HepG2 (cell line): Measurements from ENCODE around the gene ZMYND8. TPM values are rescaled to one million over a fixed set of nuclear protein-coding genes. Genes with fewer than 3 reads are reported as not detected.

Source experiments
- BHLHE40 ChIP-seq: IDR thresholded peaks from 2 replicates; pipeline ENCODE4 v1.6.1; 2011; ENCODE audit warnings: low read length, improper control_type of control experiment
- CC2D1A ChIP-seq: sonication (generic); formaldehyde crosslinking; IDR thresholded peaks from 2 replicates; pipeline ENCODE4 v1.8.1; 2023; ENCODE audit warnings: mild to moderate bottlenecking, missing genetic modification reagents
- GFI1 ChIP-seq: sonication (generic); formaldehyde crosslinking; IDR thresholded peaks from 2 replicates; pipeline ENCODE4 v1.5.0; 2020; ENCODE audit warnings: missing genetic modification reagents, mild to moderate bottlenecking, borderline replicate concordance
- IKZF4 ChIP-seq: sonication (generic); formaldehyde crosslinking; IDR thresholded peaks from 2 replicates; pipeline ENCODE4 v1.5.1; 2020; ENCODE audit warnings: borderline replicate concordance, mild to moderate bottlenecking, low read depth, missing genetic modification reagents; ENCODE audit errors: not compliant biosample characterization
- NFE2 ChIP-seq: sonication (generic); formaldehyde crosslinking; IDR thresholded peaks from 2 replicates; pipeline ENCODE4 v1.4.0; 2020; ENCODE audit warnings: missing genetic modification reagents
- TBL1XR1 ChIP-seq: fragments of 150-350 bp; IDR thresholded peaks from 2 replicates; pipeline ENCODE4 v1.6.1; 2014; ENCODE audit warnings: borderline replicate concordance, low read length; ENCODE audit not compliant: partially characterized antibody
- THYN1 ChIP-seq: sonication (generic); formaldehyde crosslinking; IDR thresholded peaks from 2 replicates; pipeline ENCODE4 v1.8.1; 2023; ENCODE audit warnings: low read depth, mild to moderate bottlenecking, moderate library complexity, missing genetic modification reagents, borderline replicate concordance
- USF2 ChIP-seq, 2 experiments: sonication (generic) in 1 of 2; formaldehyde crosslinking in 1 of 2; IDR thresholded peaks; 2 replicates each; pipeline versions ENCODE4 v1.5.1 to v1.6.1; 2011 to 2020; ENCODE audit warnings: borderline replicate concordance in 1 of 2, low read depth in 1 of 2, low read length in 1 of 2, mild to moderate bottlenecking in 1 of 2, missing genetic modification reagents in 1 of 2, moderate library complexity in 1 of 2
- ZNF34 ChIP-seq: sonication (generic); formaldehyde crosslinking; IDR thresholded peaks from 2 replicates; pipeline ENCODE4 v1.4.0; 2020; ENCODE audit warnings: mild to moderate bottlenecking, missing genetic modification reagents, borderline replicate concordance
- ZNF589 ChIP-seq: sonication (generic); formaldehyde crosslinking; conservative IDR thresholded peaks from 2 replicates; pipeline ENCODE4 v1.8.0; 2022; ENCODE audit warnings: mild to moderate bottlenecking, moderate library complexity, missing genetic modification reagents
- ZNF790 ChIP-seq: sonication (generic); formaldehyde crosslinking; IDR thresholded peaks from 2 replicates; pipeline ENCODE4 v1.8.0; 2022; ENCODE audit warnings: missing genetic modification reagents, mild to moderate bottlenecking, borderline replicate concordance
- polyA plus RNA-seq, 8 experiments: library from polyadenylated mRNA; depleted of rRNA in 3 of 8; stranded (reverse) in 7 of 8; unstranded in 1 of 8; fragments of >200 nt; fragmentation: Illumina TruSeq in 4 of 8; extraction: Trizol in 4 of 8; gene quantifications; 2 replicates each; pipeline versions ENCODE4 v1.2.1 to v1.2.3, GENCODE V29; 2011 to 2016; ENCODE audit warnings: low read depth in 4 of 8, missing spikeins in 1 of 8, mixed read lengths in 1 of 8; ENCODE audit not compliant: insufficient read depth in 1 of 8
- total RNA-seq, 5 experiments: library from RNA; depleted of rRNA; stranded (reverse); fragments of >200 nt; fragmentation: Illumina TruSeq; extraction: Trizol; gene quantifications; 2 replicates each; pipeline ENCODE4 v1.2.3, GENCODE V29; 2016; ENCODE audit warnings: low read depth in 1 of 5
- TF ChIP-seq, protein P1 (sequence below), 2 experiments: fragments of 450-650 bp in 1 of 2; sonication (generic) in 1 of 2; formaldehyde crosslinking in 1 of 2; IDR thresholded peaks; 2 replicates each; pipeline versions ENCODE4 v1.6.1 to v1.8.0; 2016 to 2022; ENCODE audit warnings: antibody characterized with exemption in 1 of 2, mild to moderate bottlenecking in 1 of 2, missing genetic modification reagents in 1 of 2
- TF ChIP-seq, protein P2 (sequence below): sonication (generic); formaldehyde crosslinking; IDR thresholded peaks from 2 replicates; pipeline ENCODE4 v1.9.0; 2021; ENCODE audit warnings: missing genetic modification reagents, borderline replicate concordance

The ZMYND8 gene
- total and polyA plus RNA-seq, 2 of the 13 experiments (the other 11 are each of a cell fraction or from before 2014, with no cell fraction given): 53.9 to 84.7 TPM

DNA sequence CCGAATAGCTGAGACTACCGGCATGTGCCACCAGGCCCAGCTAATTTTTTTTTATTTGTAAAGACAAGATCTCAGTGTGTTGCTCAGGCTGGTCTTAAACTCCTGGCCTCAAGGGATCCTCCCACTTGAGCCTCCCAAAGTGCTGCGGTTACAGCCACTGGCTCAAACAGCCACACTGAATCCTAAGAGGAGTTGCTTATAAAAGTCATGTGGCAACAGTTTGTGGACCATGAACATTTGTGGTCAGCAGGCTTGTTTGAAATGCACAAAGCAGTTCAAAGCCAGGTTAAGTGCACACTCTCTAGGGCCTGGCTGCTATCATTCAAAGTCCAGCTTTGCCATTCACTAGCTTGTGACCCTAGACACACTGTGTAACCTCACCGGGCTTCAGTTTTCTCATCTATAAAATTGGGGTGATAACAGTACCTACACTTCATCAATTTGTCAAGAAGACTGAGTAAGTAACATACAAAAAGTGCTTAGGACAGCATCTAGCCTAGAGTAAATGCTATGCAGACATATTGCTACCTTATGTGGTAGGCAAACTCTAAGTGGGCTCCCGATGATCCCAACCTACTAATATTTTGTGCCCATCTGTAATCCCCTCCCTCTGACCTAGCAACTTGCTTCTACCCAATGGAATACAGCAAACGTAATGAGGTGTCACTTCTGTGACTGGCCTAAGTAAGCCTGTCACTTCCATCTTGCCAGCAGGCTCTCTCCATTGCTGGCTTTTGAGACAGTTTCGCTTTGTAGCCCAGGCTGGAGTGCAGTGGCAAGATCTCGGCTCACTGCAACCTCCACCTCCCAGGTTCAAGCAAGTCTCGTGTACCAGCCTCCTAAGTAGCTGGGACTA, 122.9 kb downstream of the ZMYND8 start (continued):
- TF ChIP-seq GFI1 (peak; percentile 86; the same call in 1 of the 2 replicates), USF2 (IDR thresholded peaks at IDR 0.05; ENCODE audit: low read depth, low read length) (no peak), USF2 (CRISPR knock-in tag; IDR thresholded peaks at IDR 0.05; ENCODE audit: borderline replicate concordance) (peak; percentile 73), TBL1XR1 (peak; percentile 100), ZNF589 (CRISPR knock-in tag) (no peak), ZNF790 (no peak), THYN1 (CRISPR knock-in tag) (no peak), ZNF34 (CRISPR knock-in tag) (no peak), NFE2 (CRISPR knock-in tag) (0 out of 2 replicates have a peak, but pooled peaks have one; percentile 19), IKZF4 (CRISPR knock-in tag) (peak; percentile 81), BHLHE40 (no peak), CC2D1A (CRISPR knock-in tag) (no peak)
- TF ChIP-seq, protein P1, sequence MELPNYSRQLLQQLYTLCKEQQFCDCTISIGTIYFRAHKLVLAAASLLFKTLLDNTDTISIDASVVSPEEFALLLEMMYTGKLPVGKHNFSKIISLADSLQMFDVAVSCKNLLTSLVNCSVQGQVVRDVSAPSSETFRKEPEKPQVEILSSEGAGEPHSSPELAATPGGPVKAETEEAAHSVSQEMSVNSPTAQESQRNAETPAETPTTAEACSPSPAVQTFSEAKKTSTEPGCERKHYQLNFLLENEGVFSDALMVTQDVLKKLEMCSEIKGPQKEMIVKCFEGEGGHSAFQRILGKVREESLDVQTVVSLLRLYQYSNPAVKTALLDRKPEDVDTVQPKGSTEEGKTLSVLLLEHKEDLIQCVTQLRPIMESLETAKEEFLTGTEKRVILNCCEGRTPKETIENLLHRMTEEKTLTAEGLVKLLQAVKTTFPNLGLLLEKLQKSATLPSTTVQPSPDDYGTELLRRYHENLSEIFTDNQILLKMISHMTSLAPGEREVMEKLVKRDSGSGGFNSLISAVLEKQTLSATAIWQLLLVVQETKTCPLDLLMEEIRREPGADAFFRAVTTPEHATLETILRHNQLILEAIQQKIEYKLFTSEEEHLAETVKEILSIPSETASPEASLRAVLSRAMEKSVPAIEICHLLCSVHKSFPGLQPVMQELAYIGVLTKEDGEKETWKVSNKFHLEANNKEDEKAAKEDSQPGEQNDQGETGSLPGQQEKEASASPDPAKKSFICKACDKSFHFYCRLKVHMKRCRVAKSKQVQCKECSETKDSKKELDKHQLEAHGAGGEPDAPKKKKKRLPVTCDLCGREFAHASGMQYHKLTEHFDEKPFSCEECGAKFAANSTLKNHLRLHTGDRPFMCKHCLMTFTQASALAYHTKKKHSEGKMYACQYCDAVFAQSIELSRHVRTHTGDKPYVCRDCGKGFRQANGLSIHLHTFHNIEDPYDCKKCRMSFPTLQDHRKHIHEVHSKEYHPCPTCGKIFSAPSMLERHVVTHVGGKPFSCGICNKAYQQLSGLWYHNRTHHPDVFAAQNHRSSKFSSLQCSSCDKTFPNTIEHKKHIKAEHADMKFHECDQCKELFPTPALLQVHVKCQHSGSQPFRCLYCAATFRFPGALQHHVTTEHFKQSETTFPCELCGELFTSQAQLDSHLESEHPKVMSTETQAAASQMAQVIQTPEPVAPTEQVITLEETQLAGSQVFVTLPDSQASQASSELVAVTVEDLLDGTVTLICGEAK (IDR thresholded peaks at IDR 0.05): no peak
- TF ChIP-seq, protein P1 (CRISPR knock-in tag; IDR thresholded peaks at IDR 0.05): peak; percentile 75
- TF ChIP-seq, protein P2, sequence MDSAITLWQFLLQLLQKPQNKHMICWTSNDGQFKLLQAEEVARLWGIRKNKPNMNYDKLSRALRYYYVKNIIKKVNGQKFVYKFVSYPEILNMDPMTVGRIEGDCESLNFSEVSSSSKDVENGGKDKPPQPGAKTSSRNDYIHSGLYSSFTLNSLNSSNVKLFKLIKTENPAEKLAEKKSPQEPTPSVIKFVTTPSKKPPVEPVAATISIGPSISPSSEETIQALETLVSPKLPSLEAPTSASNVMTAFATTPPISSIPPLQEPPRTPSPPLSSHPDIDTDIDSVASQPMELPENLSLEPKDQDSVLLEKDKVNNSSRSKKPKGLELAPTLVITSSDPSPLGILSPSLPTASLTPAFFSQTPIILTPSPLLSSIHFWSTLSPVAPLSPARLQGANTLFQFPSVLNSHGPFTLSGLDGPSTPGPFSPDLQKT: no peak
